AG04449 (cell line): ENCODE data around the gene ARHGAP5.
A peak's percentile ranks its signal among the peaks of the same experiment; 100 is the strongest.

Experiments
- CTCF ChIA-PET: fragments of 350-600 bp; formaldehyde crosslinking; extraction: SDS; loops from one replicate; lab custom pipeline; 2021; ENCODE audit warnings: antibody characterized with exemption; lab: Yijun Ruan, JAX
- POLR2A ChIA-PET: fragments of 400-600, 350-600 bp; formaldehyde crosslinking; extraction: SDS; loops from one replicate; lab custom pipeline; 2020; ENCODE audit warnings: antibody characterized with exemption, inconsistent platforms; lab: Yijun Ruan, JAX
- DNase-seq: peaks from one replicate; pipeline ENCODE4 v3.0.0-alpha.2; 2010; ENCODE audit warnings: low read depth, low spot score
- H3K4me3 ChIP-seq: 2 replicates; pipeline ENCODE4 v1.5.1; 2011; ENCODE audit warnings: low read depth, mild to moderate bottlenecking, control low read depth, low read length
- CTCF ChIP-seq: IDR thresholded peaks from one replicate; pipeline ENCODE4 v1.5.1; 2011; ENCODE audit warnings: mild to moderate bottlenecking, moderate library complexity, low read length, control low read depth, inconsistent platforms; ENCODE audit not compliant: insufficient read depth; ENCODE audit errors: missing control alignments

ARHGAP5 gene

GRCh38 chr14:32077081-32078022 lies at the start of gene ARHGAP5:
TSS of gene ARHGAP5 (plus strand) at chr14:32077304. CDS start at chr14:32090670, 13,366 bp downstream.
- H3K4me3 ChIP-seq: peak within 1 kb of the TSS; percentile 89
- ChIA-PET CTCF (interaction anchor here (0.6 to 12.2 kb wide), 13 partner anchors 29 to 628 kb away, joined by 3 to 236 read pairs (median 3); no protein-coding TSS in a partner anchor), POLR2A (interaction anchor here (1.0 to 1.2 kb wide), 4 partner anchors 10 to 658 kb away, joined by 3 to 5 read pairs (median 4); partner anchors contain the start of genes RNU6-7 and RNU6-8)
- no peak for DNase-seq
- peak; percentile 12 for TF ChIP-seq CTCF

GRCh38 chr14:32028599-32028998 lies 48.5 kb upstream of the ARHGAP5 start:
- POLR2A ChIA-PET: no interaction called here
- no peak for TF ChIP-seq CTCF
- DNase-seq: no peak
- CTCF ChIA-PET: no interaction called here
- no peak overlapping the region for H3K4me3 ChIP-seq

- DNase-seq: no peak
- CTCF ChIA-PET: interaction anchor here (0.6 to 1.0 kb wide), 2 partner anchors 219 to 519 kb away, joined by 3 read pairs; no protein-coding TSS in a partner anchor
- TF ChIP-seq CTCF: no peak
- POLR2A ChIA-PET: no interaction called here
- no peak overlapping the region for H3K4me3 ChIP-seq
These were observed 43.6 kb upstream of the ARHGAP5 start for GRCh38 chr14:32033543-32033942.

- TF ChIP-seq CTCF: no peak
- no peak overlapping the region for H3K4me3 ChIP-seq
- CTCF ChIA-PET: no interaction called here
- POLR2A ChIA-PET: no interaction called here
- DNase-seq: no peak
These were observed 38.2 kb upstream of the ARHGAP5 start for GRCh38 chr14:32038876-32039275.

GRCh38 chr14:32039401-32040030 lies 37.6 kb upstream of the ARHGAP5 start:
- TF ChIP-seq CTCF: no peak
- ChIA-PET CTCF (no interaction called here), POLR2A (no interaction called here)
- no peak overlapping the region for H3K4me3 ChIP-seq
- DNase-seq: no peak

GRCh38 chr14:32043624-32044023 lies 33.5 kb upstream of the ARHGAP5 start:
- no peak for TF ChIP-seq CTCF
- POLR2A ChIA-PET: no interaction called here
- CTCF ChIA-PET: interaction anchor here (1.3 kb wide), 1 partner anchor 16 kb away, joined by 4 read pairs; no protein-coding TSS in a partner anchor
- H3K4me3 ChIP-seq: no peak overlapping the region
- no peak for DNase-seq
